OCI-LY1 (cell line): ENCODE measurements around the gene CRACDL.

Source experiments
- CTCF ChIP-seq: fragments of 200-600 bp; sonication (generic), shearing (Covaris generic); IDR thresholded peaks from 2 replicates; pipeline ENCODE4 v1.5.1; 2017; ENCODE audit warnings: mild to moderate bottlenecking, antibody characterized with exemption, low read length, moderate library complexity, mixed read lengths
- EZH2 ChIP-seq: fragments of 200-600 bp; sonication (generic), shearing (Covaris generic); IDR thresholded peaks from 2 replicates; pipeline ENCODE4 v1.8.0; 2017; ENCODE audit warnings: borderline replicate concordance, mixed run types, mild to moderate bottlenecking, antibody characterized with exemption, low read length, moderate library complexity, mixed read lengths

- TF ChIP-seq CTCF (no peak), EZH2 (no peak)
Observed at GRCh38 chr2:98910349-98911125, 25.5 kb downstream of the CRACDL start.
